Liver (tissue), 9 donors: ENCODE measurements around the gene SKAP1. TPM values are rescaled to one million over a fixed set of nuclear protein-coding genes. Genes with fewer than 3 reads are reported as not detected.

Experiments
- DNase-seq: peaks from one replicate; pipeline ENCODE4 v3.0.0-alpha.2; 2017; ENCODE audit warnings: low spot score
- H3K27ac ChIP-seq, 2 donors: one replicate each; pipeline ENCODE4 v1.7.0; 2013; ENCODE audit warnings: inconsistent platforms in 2 of 2, low read length in 2 of 2, control low read depth in 1 of 2, low read depth in 1 of 2, mild to moderate bottlenecking in 1 of 2
- H3K27me3 ChIP-seq, 4 donors: one replicate each; pipeline versions ENCODE4 v1.6.1 to v1.7.0; 2013; ENCODE audit warnings: low read length in 3 of 4, inconsistent platforms in 1 of 4, mild to moderate bottlenecking in 1 of 4, moderate library complexity in 1 of 4; ENCODE audit not compliant: control insufficient read depth in 4 of 4, insufficient read depth in 4 of 4
- H3K36me3 ChIP-seq, 4 donors: one replicate each; pipeline versions ENCODE4 v1.6.1 to v1.7.0; 2013; ENCODE audit warnings: low read length in 3 of 4, mild to moderate bottlenecking in 3 of 4, low read depth in 1 of 4, moderate library complexity in 1 of 4; ENCODE audit not compliant: control insufficient read depth in 4 of 4, insufficient read depth in 3 of 4
- H3K4me1 ChIP-seq, 4 donors: one replicate each; pipeline versions ENCODE4 v1.6.1 to v1.7.0; 2013; ENCODE audit warnings: low read length in 3 of 4, mild to moderate bottlenecking in 3 of 4, moderate library complexity in 1 of 4; ENCODE audit not compliant: control insufficient read depth in 4 of 4, insufficient read depth in 4 of 4
- H3K4me3 ChIP-seq, 3 donors: one replicate each; pipeline versions ENCODE4 v1.6.1 to v1.7.0; 2013; ENCODE audit warnings: low read length in 3 of 3, control low read depth in 1 of 3, low read depth in 1 of 3, mild to moderate bottlenecking in 1 of 3
- H3K9ac ChIP-seq, 2 donors: one replicate each; pipeline ENCODE4 v1.7.0; 2013; ENCODE audit warnings: low read length in 2 of 2, mild to moderate bottlenecking in 2 of 2, moderate library complexity in 2 of 2, control low read depth in 1 of 2, low read depth in 1 of 2
- H3K9me3 ChIP-seq, 4 donors: one replicate each; pipeline versions ENCODE4 v1.6.1 to v1.7.0; 2013; ENCODE audit warnings: low read length in 3 of 4; ENCODE audit not compliant: control insufficient read depth in 4 of 4
- ATF3 ChIP-seq: IDR thresholded peaks from 2 replicates; pipeline ENCODE4 v1.6.1; 2016; ENCODE audit warnings: antibody characterized with exemption
- CTCF ChIP-seq: fragments of 150-350 bp; IDR thresholded peaks from 2 replicates; pipeline ENCODE4 v1.5.1; 2017; ENCODE audit warnings: improper control_type of control experiment, low read depth, low read length; ENCODE audit not compliant: missing input control
- EGR1 ChIP-seq, 2 donors: IDR thresholded peaks; 2 replicates each; pipeline ENCODE4 v1.6.1; 2016 to 2018; ENCODE audit warnings: antibody characterized with exemption in 2 of 2, low read depth in 2 of 2
- FOXA1 ChIP-seq: IDR thresholded peaks from 2 replicates; pipeline ENCODE4 v1.6.1; 2016; ENCODE audit warnings: antibody characterized with exemption
- FOXA2 ChIP-seq: IDR thresholded peaks from 2 replicates; pipeline ENCODE4 v1.6.1; 2016; ENCODE audit warnings: antibody characterized with exemption
- GABPA ChIP-seq, 2 donors: IDR thresholded peaks in 1 of 2; conservative IDR thresholded peaks in 1 of 2; 2 replicates each; pipeline ENCODE4 v1.6.1; 2016; ENCODE audit warnings: antibody characterized with exemption in 2 of 2, mild to moderate bottlenecking in 1 of 2, moderate library complexity in 1 of 2
- HNF4A ChIP-seq, 2 donors: conservative IDR thresholded peaks; 2 replicates each; pipeline ENCODE4 v1.6.1; 2016; ENCODE audit warnings: antibody characterized with exemption in 2 of 2, mild to moderate bottlenecking in 2 of 2
- HNF4G ChIP-seq: IDR thresholded peaks from 2 replicates; pipeline ENCODE4 v1.6.1; 2016; ENCODE audit warnings: antibody characterized with exemption
- JUND ChIP-seq, 2 donors: IDR thresholded peaks; 2 replicates each; pipeline ENCODE4 v1.6.1; 2016; ENCODE audit warnings: antibody characterized with exemption in 2 of 2
- MAX ChIP-seq: IDR thresholded peaks from 2 replicates; pipeline ENCODE4 v1.6.1; 2016; ENCODE audit warnings: antibody characterized with exemption
- NR2F2 ChIP-seq: IDR thresholded peaks from 2 replicates; pipeline ENCODE4 v1.6.1; 2016; ENCODE audit warnings: antibody characterized with exemption
- RAD21 ChIP-seq, 2 donors: IDR thresholded peaks; 2 replicates each; pipeline ENCODE4 v1.6.1; 2016; ENCODE audit warnings: antibody characterized with exemption in 2 of 2, mild to moderate bottlenecking in 2 of 2
- REST ChIP-seq: IDR thresholded peaks from 2 replicates; pipeline ENCODE4 v1.6.1; 2016; ENCODE audit warnings: antibody characterized with exemption, mild to moderate bottlenecking
- RXRA ChIP-seq, 2 donors: IDR thresholded peaks; 2 replicates each; pipeline ENCODE4 v1.6.1; 2017 to 2018; ENCODE audit warnings: antibody characterized with exemption in 2 of 2, mild to moderate bottlenecking in 1 of 2
- SP1 ChIP-seq: IDR thresholded peaks from 2 replicates; pipeline ENCODE4 v1.6.1; 2018; ENCODE audit warnings: antibody characterized with exemption, mild to moderate bottlenecking
- TAF1 ChIP-seq: conservative IDR thresholded peaks from 2 replicates; pipeline ENCODE4 v1.6.1; 2016; ENCODE audit warnings: antibody characterized with exemption, mild to moderate bottlenecking
- YY1 ChIP-seq: IDR thresholded peaks from 2 replicates; pipeline ENCODE4 v1.6.1; 2016; ENCODE audit warnings: antibody characterized with exemption, mild to moderate bottlenecking
- ZBTB33 ChIP-seq: IDR thresholded peaks from 2 replicates; pipeline ENCODE4 v1.6.1; 2016; ENCODE audit warnings: antibody characterized with exemption
- polyA plus RNA-seq, 2 donors: library from polyadenylated mRNA; stranded (reverse) in 1 of 2; unstranded in 1 of 2; fragments of 200-250 nt in 1 of 2; fragments of >200 nt in 1 of 2; fragmentation: Nextera tagmentation in 1 of 2; extraction: Ambion mirVana in 1 of 2; gene quantifications; one replicate each; pipeline versions ENCODE4 v1.2.1 to v1.2.3, GENCODE V29; 2013 to 2015
- total RNA-seq, 2 donors: library from RNA; depleted of rRNA; stranded (reverse); fragments of >200 nt; gene quantifications; one replicate each; pipeline ENCODE4 v1.2.3, GENCODE V29; 2014
- donor health status: healthy.
- donor health status: healthy.
- donor health status: healthy.
- donor health status: healthy.
- donor health status: healthy.

The SKAP1 gene
- total and polyA plus RNA-seq, 4 donors, result 2.5 to 20.8 (median 11.3) TPM

GRCh38 chr17:48455791-48456190 lies 25.8 kb upstream of the SKAP1 start:
- Histone ChIP-seq H3K9ac (no peak overlapping the region), H3K4me3 (no peak overlapping the region), H3K27ac (no peak overlapping the region), H3K27me3 (peaks cover 0 to 7% (median 0%) of the 10 kb centered on the region in 4 donors), H3K4me1 (peaks cover 0 to 9% (median 6%) of the 10 kb centered on the region in 4 donors), H3K9me3 (no peaks in the 10 kb centered on the region), H3K36me3 (no peaks in the 10 kb centered on the region)
- TF ChIP-seq HNF4G, result no peak
- no peak for TF ChIP-seq CTCF
- TF ChIP-seq RAD21 (IDR thresholded peaks at IDR 0.05), result no peak
- TF ChIP-seq REST, result no peak
- TF ChIP-seq YY1, result no peak
- no peak for TF ChIP-seq MAX
- TF ChIP-seq JUND (IDR thresholded peaks at IDR 0.05), result no peak
- no peak for TF ChIP-seq FOXA2
- TF ChIP-seq ZBTB33, result no peak
- TF ChIP-seq FOXA1, result no peak
- TF ChIP-seq EGR1 (IDR thresholded peaks at IDR 0.05; ENCODE audit: low read depth in 2 of 2), result no peak
- TF ChIP-seq TAF1, result no peak
- TF ChIP-seq NR2F2, result no peak
- TF ChIP-seq ATF3, result no peak
- TF ChIP-seq GABPA (IDR thresholded peaks at IDR 0.05 in 1 of 2, conservative IDR thresholded peaks at IDR 0.05 in 1 of 2), result no peak
- no peak for TF ChIP-seq HNF4A (conservative IDR thresholded peaks at IDR 0.05)
- no peak for TF ChIP-seq SP1
- TF ChIP-seq RXRA (IDR thresholded peaks at IDR 0.05), result no peak
- DNase-seq, result no peak
